ENCODE data around the gene FARSA.
"Not testable (repeated sequence)": the region's sequence is repeated elsewhere in the genome, so short reads cannot be mapped to it uniquely, and the experiment has no call there.

FARSA gene

DNA sequence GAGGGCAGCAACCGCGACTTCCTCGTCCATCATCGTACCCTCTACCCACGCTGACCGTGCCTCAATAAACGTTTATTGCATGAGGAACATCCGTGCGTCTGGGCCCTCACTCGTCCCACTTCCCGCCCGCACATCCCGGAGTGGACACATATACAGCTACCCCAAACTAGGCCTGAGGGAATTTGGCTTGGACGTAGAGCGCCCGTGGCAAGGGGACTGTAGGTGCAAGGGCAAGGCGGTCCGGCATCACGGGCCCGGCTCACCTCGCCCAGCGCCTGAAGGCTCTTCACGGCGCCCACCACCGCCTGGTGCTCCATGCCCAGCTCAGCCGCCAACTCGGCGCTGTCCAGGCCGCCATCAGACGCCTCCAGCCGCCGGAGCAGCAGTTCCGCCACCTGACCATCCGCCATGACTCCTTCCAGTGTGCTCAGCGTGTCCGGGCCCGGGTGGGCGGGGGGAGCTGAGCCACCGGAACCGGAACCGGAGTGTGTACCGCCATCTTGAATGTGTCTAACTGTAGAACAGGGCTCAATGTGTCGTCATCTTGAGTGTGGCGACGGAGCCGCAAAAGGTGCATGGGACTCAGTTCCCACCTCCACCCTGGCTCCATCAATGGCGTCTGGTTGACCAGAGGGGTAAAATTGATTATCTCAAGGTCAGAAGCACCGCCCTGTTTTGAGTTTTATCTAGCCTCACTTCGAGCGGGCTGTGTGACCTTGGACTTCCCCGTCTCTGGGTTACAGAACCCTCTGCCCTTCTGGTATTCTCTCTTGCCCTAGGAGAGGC, at the start of gene FARSA:
TSS of gene FARSA (minus strand) at position 425 of the 786 bp plus-strand sequence. CDS start at position 410, 15 bp downstream.
- peak; percentile 88 for DNase-seq

DNA sequence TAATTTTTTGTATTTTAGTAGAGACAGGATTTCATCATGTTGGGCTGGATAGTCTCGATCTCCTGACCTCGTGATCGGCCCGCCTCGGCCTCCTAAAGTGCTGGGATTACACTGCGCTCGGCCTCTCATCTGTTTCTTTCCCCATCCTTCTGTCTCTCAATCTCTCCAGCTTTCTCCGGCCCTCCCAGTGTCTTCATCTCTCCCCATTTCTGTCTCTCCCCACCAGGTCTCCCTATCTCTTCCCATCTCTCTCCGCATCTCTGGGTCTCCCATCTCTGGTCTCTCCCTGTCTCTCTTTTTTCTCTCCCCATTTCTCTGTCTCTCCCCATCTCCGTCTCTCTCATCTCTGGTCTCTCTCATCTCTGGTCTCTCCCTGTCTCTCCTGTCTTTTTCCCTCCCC, 49.6 kb upstream of the FARSA start:
- DNase-seq, result no peak

DNA sequence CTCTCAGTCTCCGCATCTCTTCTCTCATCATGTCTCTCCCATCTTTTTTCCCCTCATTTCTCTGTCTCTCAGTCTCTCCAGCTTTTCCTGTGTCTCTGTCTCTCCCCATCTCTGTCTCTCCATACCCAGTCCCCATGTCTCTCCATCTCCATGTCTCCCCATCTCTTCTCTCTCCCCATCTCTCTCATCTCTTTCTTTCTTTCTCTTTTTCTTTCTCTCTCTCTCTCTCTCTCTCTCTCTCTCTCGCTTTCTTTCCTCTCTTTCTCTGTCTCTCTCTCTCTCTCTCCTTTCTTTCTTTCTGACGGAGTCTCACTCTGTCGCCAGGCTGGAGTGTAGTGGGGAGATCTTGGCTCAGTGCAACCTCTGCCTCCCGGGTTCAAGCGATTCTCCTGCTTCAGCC, 49.1 kb upstream of the FARSA start:
- no peak for DNase-seq

DNA sequence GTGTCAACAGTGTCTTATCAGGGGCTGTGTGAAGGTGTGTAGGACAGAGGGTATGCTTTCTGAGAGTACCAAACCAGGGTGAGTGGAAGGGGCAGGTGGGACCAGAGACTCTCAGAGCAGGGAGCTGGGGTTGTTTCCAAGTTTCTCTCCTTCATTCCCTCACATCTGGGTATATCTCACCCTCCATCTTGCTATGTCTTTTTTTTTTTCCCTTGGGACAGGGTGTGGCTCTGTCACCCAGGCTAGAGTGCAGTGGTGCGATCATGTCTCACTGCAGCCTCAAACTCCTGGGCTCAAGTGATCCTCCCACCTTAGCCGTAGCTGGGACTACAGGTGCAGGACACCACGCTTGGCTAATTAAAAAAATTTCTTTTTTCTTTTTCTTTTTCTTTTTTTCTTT, 46.5 kb upstream of the FARSA start:
- no peak for DNase-seq

DNA sequence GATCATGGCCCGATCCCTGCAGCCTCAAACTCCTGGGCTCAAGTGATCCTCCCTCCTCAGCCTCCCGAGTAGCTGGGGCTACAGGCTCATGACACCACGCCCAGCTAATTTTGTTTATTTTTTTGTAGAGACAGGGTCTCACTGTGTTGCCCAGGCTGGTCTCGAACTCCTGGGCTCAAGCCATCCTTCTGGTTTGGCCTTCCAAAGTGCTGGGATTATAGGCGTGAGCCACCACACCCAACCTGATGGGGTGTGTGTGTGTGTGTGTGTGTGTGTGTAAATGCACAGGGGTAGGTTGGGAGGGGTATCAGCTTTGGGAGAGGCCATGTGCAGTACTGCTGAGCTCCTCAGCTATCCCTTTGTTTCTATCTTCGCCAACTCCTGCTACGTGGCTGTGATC, 42.6 kb upstream of the FARSA start:
- not testable (repeated sequence) for DNase-seq

DNA sequence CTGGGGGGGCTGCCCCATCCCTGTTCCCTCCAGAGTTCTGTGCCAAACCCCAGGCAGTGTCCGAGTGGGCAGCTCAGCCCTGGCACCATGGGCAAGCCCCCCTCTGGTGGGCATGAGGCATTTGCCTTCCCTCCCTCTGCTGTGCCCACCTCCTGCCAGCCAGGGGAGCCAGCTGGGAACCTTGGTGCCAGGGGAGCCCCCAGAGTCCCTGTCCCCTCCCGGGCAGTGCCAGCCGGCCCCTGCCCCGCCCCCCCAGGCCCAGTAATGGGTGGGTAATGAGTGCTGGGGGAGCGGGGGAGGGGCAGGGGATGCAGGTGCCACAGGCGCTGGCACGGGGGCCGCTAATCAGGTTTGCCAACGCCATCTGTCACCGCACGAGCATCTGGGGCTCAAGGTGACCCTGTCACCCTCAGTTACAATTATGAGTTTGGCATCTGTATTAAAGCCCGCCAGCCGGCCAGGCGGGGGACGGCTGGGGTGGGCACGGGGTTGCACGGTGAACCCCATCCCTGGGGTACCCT, 41.8 kb upstream of the FARSA start:
- no peak for DNase-seq

DNA sequence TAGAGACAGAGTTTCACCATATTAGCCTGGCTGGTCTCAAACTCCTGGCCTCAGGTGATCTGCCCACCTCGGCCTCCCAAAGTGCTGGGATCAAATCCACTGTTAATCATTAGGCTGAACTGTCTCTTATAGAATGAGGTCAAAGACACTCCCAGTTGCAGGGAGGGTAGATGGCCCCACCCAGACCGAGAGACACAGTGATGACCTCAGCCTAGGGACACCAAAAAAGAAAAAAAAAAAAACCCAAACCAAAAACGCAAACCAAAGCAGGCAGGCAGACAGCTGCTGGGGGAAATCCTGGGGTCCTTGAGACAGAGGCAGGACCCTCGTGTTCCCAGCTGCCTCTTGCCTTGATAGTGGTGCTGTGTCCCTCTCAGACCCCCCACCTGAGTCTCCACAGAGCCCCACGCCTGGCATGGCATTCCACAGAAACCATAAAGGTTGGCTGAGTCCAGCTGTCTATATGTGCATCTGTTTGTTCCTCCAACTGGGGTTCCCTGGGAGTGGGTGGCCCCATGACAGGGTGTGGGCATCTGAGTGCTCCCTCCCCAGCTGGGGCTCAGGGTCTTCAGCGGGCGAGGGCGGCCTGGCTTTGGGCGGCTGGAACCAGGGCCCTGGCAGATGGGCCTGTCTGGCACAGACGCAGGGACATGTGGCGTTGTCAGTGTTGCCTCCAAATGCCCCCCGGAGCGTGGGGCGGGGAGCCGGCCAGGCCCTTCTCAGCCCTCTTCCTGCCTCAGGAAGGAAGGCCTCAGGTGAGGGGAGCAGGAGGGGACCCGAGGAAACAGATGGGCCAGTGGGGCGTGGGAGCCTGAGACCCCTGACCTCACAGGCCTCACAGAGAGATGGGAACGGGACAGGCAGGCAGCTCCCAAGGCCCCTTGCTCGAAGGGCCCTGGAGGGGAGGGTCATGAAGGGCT, 41.0 kb upstream of the FARSA start:
- no peak for DNase-seq

DNA sequence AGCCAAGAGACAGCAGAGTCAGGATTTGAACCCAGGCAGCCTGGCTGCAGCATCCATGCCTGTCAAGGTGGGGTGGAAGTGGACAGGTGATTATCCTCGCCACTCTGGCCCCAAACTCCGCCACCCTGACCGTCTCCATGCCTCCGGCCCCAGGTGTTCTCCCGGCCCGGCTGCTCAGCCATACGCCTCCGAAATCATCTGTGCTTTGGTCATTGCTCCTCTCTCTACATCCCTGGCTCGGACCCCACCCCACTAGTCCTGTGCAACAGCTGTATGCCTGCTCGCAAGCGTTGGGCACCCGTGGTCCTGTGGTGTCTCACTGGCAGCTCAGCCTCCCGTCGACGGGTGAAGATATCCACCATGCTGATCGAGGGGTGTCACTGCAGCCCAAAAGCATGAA, 39.7 kb upstream of the FARSA start:
- no peak for DNase-seq

DNA sequence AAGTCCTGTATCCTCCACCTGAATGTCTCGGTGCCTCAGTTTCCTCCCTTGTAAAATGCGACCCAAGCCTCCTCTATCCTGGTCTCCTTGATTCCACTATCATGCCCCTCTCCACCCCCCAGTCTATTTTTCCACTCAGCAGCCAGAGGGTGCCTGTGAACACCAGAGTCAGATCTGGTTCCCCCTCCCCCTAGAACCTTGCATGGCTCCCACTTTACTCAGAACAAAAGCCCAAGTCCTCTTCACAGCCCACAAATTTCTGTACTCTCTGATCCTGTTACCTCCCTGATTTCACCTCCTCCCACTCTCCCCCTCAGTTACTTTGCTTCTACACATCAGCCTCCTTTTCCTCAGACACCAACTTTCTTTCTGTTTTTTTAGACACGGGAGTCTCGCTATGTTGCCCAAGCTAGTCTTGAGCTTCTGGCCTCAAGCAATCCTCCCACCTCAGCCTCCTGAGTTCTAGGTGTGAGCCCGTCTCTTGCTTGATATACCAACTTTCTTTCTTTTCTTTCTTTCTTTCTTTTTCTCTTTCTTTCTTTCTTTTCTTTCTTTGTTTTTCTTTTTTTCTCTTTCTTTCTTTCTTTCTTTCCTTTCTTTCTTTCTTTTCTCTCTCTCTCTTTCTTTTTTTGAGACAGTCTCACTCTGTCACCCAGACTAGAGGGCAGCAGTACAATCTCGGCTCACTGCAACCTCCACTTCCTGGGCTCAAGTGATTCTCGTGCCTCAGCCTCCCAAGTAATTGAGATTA, 36.7 kb upstream of the FARSA start:
- no peak for DNase-seq

DNA sequence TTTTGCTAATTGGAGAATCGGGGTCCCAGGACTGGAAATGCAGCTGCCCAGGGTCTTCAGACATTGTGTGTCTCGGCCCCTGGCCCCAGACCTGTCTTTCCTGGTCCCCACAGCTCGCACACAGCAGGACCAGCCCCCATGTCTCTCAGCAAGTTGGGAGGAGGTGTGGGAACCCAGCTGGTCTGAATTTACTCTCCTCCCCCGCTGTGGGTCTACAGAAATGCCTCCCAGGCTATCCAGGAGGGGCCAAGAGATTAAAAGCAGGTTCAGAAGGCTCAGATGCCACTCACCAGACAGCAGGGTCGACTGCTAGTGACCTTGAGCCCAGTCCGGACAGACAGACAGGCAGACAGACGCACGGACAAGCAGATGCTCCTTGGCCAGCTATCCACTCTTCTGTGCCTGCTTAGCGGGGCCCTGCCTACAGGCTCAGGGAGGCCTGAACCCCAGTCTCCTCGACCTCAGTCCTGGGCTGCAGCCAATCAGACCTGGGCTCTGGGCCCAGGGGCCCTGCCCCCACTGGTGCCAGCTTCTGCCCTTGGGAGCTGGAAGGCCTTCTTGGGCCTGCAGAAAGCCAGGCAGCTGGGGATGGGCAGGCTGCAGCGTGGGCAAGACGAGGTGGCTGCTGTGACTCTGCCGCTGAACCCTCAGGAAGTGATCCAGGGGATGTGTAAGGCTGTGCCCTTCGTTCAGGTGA, 35.9 kb upstream of the FARSA start, which contains the start of gene DAND5:
TSS of gene DAND5 (plus strand) at position 285 of the 697 bp plus-strand sequence. CDS start at position 370, 85 bp downstream.
- DNase-seq, result no peak

DNA sequence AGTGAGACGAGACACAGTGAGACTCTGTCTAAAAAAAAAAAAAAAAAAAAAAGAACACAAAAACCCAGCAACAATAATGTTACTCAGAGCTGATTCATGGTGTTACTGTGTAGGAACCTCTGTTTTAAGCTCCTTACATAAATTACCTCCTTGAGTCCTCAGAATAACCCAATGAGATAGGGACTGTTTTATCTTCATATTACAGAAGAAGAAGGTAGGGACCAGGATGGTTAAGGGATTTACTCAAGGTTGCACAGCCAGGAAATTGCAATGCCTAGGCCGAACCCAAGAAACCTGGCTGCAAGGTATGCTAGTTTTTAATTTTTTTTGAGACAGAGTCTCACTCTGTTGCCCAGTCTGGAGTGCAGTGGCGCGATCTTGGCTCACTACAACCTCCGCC, 34.4 kb upstream of the FARSA start:
- no peak for DNase-seq

DNA sequence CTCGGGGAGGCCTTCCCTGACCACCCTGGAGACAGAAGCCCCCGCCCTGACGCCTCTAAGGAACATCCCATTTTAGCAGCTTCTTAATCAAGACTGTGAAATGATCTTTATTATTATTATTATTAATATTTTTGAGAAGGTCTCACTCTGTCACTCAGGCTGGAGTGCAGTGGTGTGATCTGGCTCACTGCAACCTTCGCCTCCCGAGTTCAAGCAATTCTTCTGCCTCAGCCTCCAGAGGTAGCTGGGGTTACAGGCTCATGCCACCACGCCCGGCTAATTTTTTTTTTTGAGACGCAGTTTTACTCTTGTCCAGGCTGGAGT, 32.3 kb upstream of the FARSA start:
- DNase-seq, result no peak

DNA sequence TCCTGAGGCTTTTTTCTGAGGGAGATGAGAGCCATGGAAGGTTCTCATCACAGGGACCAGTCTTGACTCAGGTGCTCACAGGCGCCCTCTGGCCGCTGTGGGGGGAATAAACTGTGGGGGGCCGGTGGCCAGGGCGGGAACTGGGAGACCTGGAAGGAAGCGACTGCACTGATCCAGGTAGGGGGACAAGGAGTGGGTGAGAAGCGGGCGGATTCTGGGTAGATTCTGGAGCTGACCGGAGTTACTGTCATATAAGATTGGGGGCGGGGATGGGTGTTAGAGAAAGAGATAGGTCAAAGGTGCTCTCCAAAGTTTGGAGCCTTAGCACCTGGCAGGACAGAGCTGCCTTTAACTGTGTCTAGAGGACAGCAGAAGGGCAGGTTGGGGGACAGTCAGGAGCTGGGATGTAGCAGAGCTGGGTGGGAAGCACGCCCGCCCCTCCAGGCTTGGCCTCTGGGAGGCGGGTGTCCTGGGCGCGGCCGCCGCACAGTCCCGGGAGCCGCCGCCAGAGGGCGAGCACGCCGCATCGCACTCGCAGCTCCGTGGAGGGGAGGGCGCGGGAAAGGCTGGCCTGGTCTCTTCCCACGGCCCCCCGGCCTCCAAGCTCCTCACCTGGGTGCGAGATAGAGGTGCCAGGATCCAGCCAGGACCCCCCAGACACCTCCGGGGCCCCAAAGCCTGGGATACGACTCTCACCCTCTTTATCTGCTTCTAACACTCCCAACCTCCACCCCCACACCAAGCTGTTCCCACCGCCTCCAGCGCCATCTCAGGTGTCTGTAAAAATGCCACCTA, 31.7 kb upstream of the FARSA start:
- peak; percentile 64 for DNase-seq

DNA sequence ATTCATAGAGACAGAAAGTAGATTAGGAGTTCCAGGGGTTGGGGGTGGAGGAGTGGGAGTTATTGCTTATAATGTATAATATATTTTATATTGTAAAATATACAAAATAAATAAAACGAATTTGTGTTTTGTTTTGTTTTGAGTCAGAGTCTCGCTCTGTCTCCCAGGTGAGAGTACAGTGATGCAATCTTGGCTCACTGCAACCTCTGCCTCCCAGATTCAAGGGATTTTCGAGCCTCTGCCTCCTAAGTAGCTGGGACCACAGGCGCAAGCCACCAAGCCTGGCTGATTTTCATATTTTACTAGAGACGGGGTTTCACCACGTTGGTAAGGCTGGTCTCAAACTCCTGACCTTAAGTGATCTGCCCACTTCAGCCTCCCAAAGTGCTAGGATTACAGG, 26.0 kb upstream of the FARSA start:
- DNase-seq, result no peak

DNA sequence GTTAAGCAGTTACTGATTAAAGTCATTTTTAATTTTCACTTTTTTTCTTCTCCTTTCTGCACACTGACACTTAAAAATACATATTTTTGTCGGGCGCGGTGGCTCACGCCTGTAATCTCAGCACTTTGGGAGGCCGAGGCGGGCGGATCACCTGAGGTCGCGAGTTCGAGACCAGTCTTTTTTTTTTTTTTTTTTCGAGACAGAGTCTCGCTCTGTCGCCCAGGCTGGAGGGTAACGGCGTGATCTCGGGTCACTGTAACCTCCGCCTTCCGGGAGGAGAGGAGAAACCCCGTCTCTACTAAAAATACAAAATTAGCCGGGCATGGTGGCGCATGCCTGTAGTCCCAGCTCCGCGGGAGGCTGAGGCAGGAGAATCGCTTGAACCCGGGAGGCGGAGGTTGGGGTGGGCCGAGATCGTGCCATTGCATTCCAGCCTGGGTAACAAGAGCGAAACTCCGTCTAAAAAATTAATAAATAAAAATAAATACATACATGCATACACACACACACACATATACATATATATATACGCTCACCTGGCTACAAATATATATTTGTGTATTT, 24.0 kb upstream of the FARSA start:
- DNase-seq, result not testable (repeated sequence)

DNA sequence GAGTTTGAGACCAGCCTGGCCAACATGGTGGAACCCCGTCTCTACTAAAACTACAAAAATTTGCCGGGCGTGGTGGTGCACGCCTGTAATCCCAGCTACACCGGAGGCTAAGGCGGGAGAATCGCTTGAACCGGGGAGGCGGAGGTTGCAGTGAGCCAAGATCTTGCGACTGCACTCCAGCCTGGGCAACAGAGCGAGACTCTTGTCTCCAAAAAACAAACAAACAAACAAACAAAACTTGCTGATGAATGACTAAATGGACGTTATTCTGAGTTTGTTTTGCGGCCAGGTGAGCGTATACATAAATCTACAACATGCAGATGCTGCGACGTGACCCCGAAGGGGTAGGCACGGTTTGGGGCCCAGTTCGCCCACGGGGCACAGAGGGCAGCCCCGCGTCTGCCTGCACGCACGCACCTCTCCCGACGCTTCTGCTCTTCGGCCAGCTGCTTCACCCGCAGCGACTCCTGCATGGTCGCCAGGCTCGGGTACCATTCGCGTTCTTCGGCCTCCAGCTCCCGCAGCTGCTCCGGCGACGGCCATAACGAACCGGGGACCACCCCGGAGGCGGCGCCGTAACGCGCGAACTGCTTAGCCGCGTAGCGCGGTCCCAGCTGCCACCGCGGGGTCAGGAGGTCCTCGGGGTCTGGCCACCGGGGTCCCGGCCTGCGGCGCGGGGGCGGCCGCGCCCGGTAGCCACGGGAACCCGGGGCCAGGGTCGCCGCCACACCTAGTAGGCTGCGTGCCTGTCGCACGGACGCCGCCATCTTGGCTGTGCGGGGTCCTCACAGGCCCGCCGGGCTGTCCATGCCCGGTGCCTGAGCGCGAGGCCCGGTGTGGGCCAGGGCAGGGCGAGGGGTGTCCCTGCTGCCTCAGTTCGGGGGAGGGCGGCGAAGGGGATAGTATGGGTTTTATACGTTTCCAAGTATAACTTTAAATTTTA, 23.2 kb upstream of the FARSA start, which contains the start of gene GADD45GIP1:
TSS of gene GADD45GIP1 (minus strand) at position 778 of the 943 bp plus-strand sequence. CDS start at position 767, 11 bp downstream.
- peak; percentile 64 for DNase-seq

DNA sequence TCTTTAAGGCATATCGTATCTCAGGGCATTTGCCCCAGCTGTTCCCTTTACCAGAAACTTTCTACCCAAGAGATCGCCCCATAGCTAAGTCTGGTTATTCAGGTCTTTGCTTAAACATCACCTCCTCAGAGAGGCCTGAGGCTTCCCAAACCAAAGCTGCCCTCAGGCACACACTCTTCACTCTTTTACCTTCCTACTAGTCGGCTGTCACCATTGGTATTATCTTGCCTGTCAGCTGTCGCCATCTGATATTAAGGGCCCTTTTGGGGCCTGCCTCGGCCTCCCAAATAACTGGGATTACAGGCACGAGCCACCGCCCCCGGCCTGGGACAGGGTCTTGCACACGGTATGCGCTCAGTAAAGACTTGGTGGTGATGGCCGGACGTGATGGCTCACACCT, 22.5 kb upstream of the FARSA start:
- DNase-seq, result no peak

DNA sequence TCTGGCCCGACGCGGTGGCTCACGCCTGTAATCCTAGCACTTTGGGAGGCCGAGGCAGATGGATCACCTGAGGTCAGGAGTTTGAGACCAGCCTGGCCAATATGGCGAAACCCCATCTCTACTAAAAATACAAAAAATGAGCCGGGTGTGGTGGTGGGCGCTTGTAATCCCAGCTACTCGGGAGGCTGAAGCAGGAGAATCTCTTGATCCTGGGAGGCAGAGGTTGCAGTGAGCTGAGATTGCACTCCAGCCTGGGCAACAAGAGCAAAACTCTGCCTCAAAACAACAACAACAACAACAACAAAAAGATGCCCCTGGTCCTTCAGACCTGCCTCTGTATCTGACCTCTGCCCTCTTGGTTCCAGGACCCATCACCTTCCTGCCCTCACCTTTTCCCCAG, 22.1 kb upstream of the FARSA start:
- not testable (repeated sequence) for DNase-seq

DNA sequence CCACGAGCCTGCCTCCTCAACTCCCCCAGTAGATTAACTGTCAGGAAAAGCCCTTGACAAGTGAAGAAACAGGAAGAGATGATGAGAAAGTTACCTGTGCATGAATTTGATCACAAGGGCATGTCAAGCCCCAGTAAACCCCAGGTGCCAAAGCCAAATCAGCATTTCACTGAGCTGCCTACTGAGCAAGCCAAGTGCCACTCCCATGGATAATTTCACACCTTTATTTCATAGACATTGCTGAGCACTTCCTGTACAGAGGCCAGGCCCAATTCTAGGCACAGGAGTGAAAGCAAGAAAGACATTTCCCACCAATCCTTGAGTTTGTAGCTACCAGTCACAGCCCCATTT, 21.1 kb upstream of the FARSA start:
- no peak for DNase-seq

Measured in NK-92 treated with Interleukin-12 subunit alpha and Interleukin-12 subunit beta, amount 100 ng/mL, for 24 hours (cell line).